HG03571 (cell line): ENCODE results near the gene C2CD3.
"Not testable (repeated sequence)": the region's sequence is repeated elsewhere in the genome, so short reads cannot be mapped to it uniquely, and the experiment has no call there.

Experiments used
- ATAC-seq: cut with Tn5 transposase; IDR thresholded peaks from one replicate; pipeline ENCODE4 v1.9.1; 2021; ENCODE audit not compliant: unreplicated experiment

Gene C2CD3

GRCh38 chr11:74006743-74007304 is 164.0 kb downstream of the C2CD3 start:
- no peak for ATAC-seq

- ATAC-seq: no peak
These were observed 164.9 kb downstream of the C2CD3 start for GRCh38 chr11:74005721-74006517.

- ATAC-seq: no peak
These were observed 165.8 kb downstream of the C2CD3 start for GRCh38 chr11:74004759-74005615.

- no peak for ATAC-seq
These were observed 166.6 kb downstream of the C2CD3 start for GRCh38 chr11:74004046-74004695.

- no peak for ATAC-seq
These were observed 168.0 kb downstream of the C2CD3 start for GRCh38 chr11:74002832-74003231.

GRCh38 chr11:74001822-74002286 is 168.9 kb downstream of the C2CD3 start:
- ATAC-seq: no peak

- no peak for ATAC-seq
These were observed 170.3 kb downstream of the C2CD3 start for GRCh38 chr11:74000307-74001133.

GRCh38 chr11:73999581-74000306 is 171.1 kb downstream of the C2CD3 start:
- no peak for ATAC-seq

- ATAC-seq: no peak
These were observed 171.8 kb downstream of the C2CD3 start for GRCh38 chr11:73998846-73999575.

- ATAC-seq: no peak
These were observed 173.6 kb downstream of the C2CD3 start for GRCh38 chr11:73997120-73997770.

- no peak for ATAC-seq
These were observed 174.5 kb downstream of the C2CD3 start for GRCh38 chr11:73996161-73996747.

- ATAC-seq: peak; percentile 41
These were observed 175.1 kb downstream of the C2CD3 start for GRCh38 chr11:73995731-73996130.

GRCh38 chr11:73995247-73995646 is 175.6 kb downstream of the C2CD3 start:
- ATAC-seq: no peak

- ATAC-seq: no peak
These were observed 179.3 kb downstream of the C2CD3 start for GRCh38 chr11:73991471-73992006.

- ATAC-seq: no peak
These were observed 180.1 kb downstream of the C2CD3 start for GRCh38 chr11:73990730-73991129.

GRCh38 chr11:73989156-73989555 is 181.6 kb downstream of the C2CD3 start:
- ATAC-seq: no peak

GRCh38 chr11:73988227-73988626 is 182.6 kb downstream of the C2CD3 start:
- no peak for ATAC-seq

GRCh38 chr11:73985661-73986060 is 185.1 kb downstream of the C2CD3 start:
- ATAC-seq: not testable (repeated sequence)
